Activated naive CD8-positive, alpha-beta T cell (primary cell): ENCODE measurements around the gene ANO4.
"Not testable (repeated sequence)": the region's sequence is repeated elsewhere in the genome, so short reads cannot be mapped to it uniquely, and the experiment has no call there.

Experiments
- H3K27ac Mint-ChIP-seq: one replicate; pipeline ENCODE4 v1.8.0; 2021; ENCODE audit warnings: mixed read lengths
- H3K27me3 Mint-ChIP-seq: one replicate; pipeline ENCODE4 v1.8.0; 2021; ENCODE audit warnings: mixed read lengths
- H3K36me3 Mint-ChIP-seq: one replicate; pipeline ENCODE4 v1.8.0; 2021; ENCODE audit warnings: mixed read lengths
- H3K4me1 Mint-ChIP-seq: one replicate; pipeline ENCODE4 v1.8.0; 2021; ENCODE audit warnings: low read depth, mixed read lengths
- H3K4me3 Mint-ChIP-seq: one replicate; pipeline ENCODE4 v1.8.0; 2021; ENCODE audit warnings: mild to moderate bottlenecking, mixed read lengths
- H3K9me3 Mint-ChIP-seq: one replicate; pipeline ENCODE4 v1.8.0; 2021; ENCODE audit warnings: low read depth, mixed read lengths

The ANO4 gene

GRCh38 chr12:101027816-101028215 is 233.2 kb downstream of the ANO4 start:
- Mint-ChIP-seq H3K4me1 (no peaks in the 10 kb centered on the region), H3K27me3 (no peaks in the 10 kb centered on the region), H3K9me3 (peaks cover 22% of the 10 kb centered on the region), H3K27ac (no peak overlapping the region), H3K36me3 (no peaks in the 10 kb centered on the region), H3K4me3 (no peak overlapping the region)

GRCh38 chr12:101038289-101038871 is 243.8 kb downstream of the ANO4 start:
- H3K4me1 Mint-ChIP-seq: no peaks in the 10 kb centered on the region
- H3K27me3 Mint-ChIP-seq: no peaks in the 10 kb centered on the region
- H3K4me3 Mint-ChIP-seq: no peak overlapping the region
- no peaks in the 10 kb centered on the region for H3K36me3 Mint-ChIP-seq
- H3K27ac Mint-ChIP-seq: no peak overlapping the region
- peaks cover 7% of the 10 kb centered on the region for H3K9me3 Mint-ChIP-seq

GRCh38 chr12:101039848-101040531 is 245.4 kb downstream of the ANO4 start:
- H3K27ac Mint-ChIP-seq: no peak overlapping the region
- no peaks in the 10 kb centered on the region for H3K9me3 Mint-ChIP-seq
- no peaks in the 10 kb centered on the region for H3K4me1 Mint-ChIP-seq
- H3K27me3 Mint-ChIP-seq: no peaks in the 10 kb centered on the region
- H3K4me3 Mint-ChIP-seq: no peak overlapping the region
- no peaks in the 10 kb centered on the region for H3K36me3 Mint-ChIP-seq

- H3K27me3 Mint-ChIP-seq: no peaks in the 10 kb centered on the region
- no peak overlapping the region for H3K4me3 Mint-ChIP-seq
- no peaks in the 10 kb centered on the region for H3K4me1 Mint-ChIP-seq
- no peaks in the 10 kb centered on the region for H3K9me3 Mint-ChIP-seq
- no peaks in the 10 kb centered on the region for H3K36me3 Mint-ChIP-seq
- H3K27ac Mint-ChIP-seq: no peak overlapping the region
These were observed 246.4 kb downstream of the ANO4 start for GRCh38 chr12:101040936-101041335.

GRCh38 chr12:101042211-101042610 is 247.6 kb downstream of the ANO4 start:
- H3K36me3 Mint-ChIP-seq: no peaks in the 10 kb centered on the region
- H3K27me3 Mint-ChIP-seq: no peaks in the 10 kb centered on the region
- no peaks in the 10 kb centered on the region for H3K4me1 Mint-ChIP-seq
- no peak overlapping the region for H3K4me3 Mint-ChIP-seq
- no peaks in the 10 kb centered on the region for H3K9me3 Mint-ChIP-seq
- H3K27ac Mint-ChIP-seq: no peak overlapping the region

GRCh38 chr12:101044512-101045059 is 250.0 kb downstream of the ANO4 start:
- Mint-ChIP-seq H3K27me3 (no peaks in the 10 kb centered on the region), H3K4me3 (no peak overlapping the region), H3K4me1 (no peaks in the 10 kb centered on the region), H3K27ac (no peak overlapping the region), H3K36me3 (no peaks in the 10 kb centered on the region), H3K9me3 (no peaks in the 10 kb centered on the region)

GRCh38 chr12:101045486-101046464 is 251.2 kb downstream of the ANO4 start:
- no peaks in the 10 kb centered on the region for H3K4me1 Mint-ChIP-seq
- no peaks in the 10 kb centered on the region for H3K27me3 Mint-ChIP-seq
- H3K36me3 Mint-ChIP-seq: no peaks in the 10 kb centered on the region
- H3K4me3 Mint-ChIP-seq: no peak overlapping the region
- H3K27ac Mint-ChIP-seq: no peak overlapping the region
- no peaks in the 10 kb centered on the region for H3K9me3 Mint-ChIP-seq

- no peaks in the 10 kb centered on the region for H3K4me1 Mint-ChIP-seq
These were observed 253.1 kb downstream of the ANO4 start for GRCh38 chr12:101047652-101048051.

GRCh38 chr12:101050631-101051030 is 256.1 kb downstream of the ANO4 start:
- H3K4me1 Mint-ChIP-seq: no peaks in the 10 kb centered on the region
- H3K27me3 Mint-ChIP-seq: no peaks in the 10 kb centered on the region
- H3K4me3 Mint-ChIP-seq: no peak overlapping the region
- no peaks in the 10 kb centered on the region for H3K9me3 Mint-ChIP-seq
- H3K36me3 Mint-ChIP-seq: no peaks in the 10 kb centered on the region
- no peak overlapping the region for H3K27ac Mint-ChIP-seq

More at GRCh38 chr12:101047652-101048051, 253.1 kb downstream of the ANO4 start:
- Mint-ChIP-seq H3K27ac (no peak overlapping the region), H3K4me3 (no peak overlapping the region), H3K36me3 (no peaks in the 10 kb centered on the region), H3K9me3 (no peaks in the 10 kb centered on the region), H3K27me3 (no peaks in the 10 kb centered on the region)

- no peaks in the 10 kb centered on the region for H3K9me3 Mint-ChIP-seq
- no peak overlapping the region for H3K27ac Mint-ChIP-seq
- no peaks in the 10 kb centered on the region for H3K27me3 Mint-ChIP-seq
- H3K36me3 Mint-ChIP-seq: no peaks in the 10 kb centered on the region
- no peak overlapping the region for H3K4me3 Mint-ChIP-seq
- H3K4me1 Mint-ChIP-seq: no peaks in the 10 kb centered on the region
These were observed 256.6 kb downstream of the ANO4 start for GRCh38 chr12:101051151-101051550.

GRCh38 chr12:101051901-101052550 is 257.4 kb downstream of the ANO4 start:
- no peaks in the 10 kb centered on the region for H3K4me1 Mint-ChIP-seq
- no peaks in the 10 kb centered on the region for H3K9me3 Mint-ChIP-seq
- no peak overlapping the region for H3K27ac Mint-ChIP-seq
- no peaks in the 10 kb centered on the region for H3K27me3 Mint-ChIP-seq
- no peaks in the 10 kb centered on the region for H3K36me3 Mint-ChIP-seq
- H3K4me3 Mint-ChIP-seq: no peak overlapping the region

- no peak overlapping the region for H3K4me3 Mint-ChIP-seq
- no peaks in the 10 kb centered on the region for H3K36me3 Mint-ChIP-seq
- H3K27me3 Mint-ChIP-seq: no peaks in the 10 kb centered on the region
- H3K9me3 Mint-ChIP-seq: no peaks in the 10 kb centered on the region
- H3K27ac Mint-ChIP-seq: no peak overlapping the region
- H3K4me1 Mint-ChIP-seq: no peaks in the 10 kb centered on the region
These were observed 258.6 kb downstream of the ANO4 start for GRCh38 chr12:101053203-101053602.

GRCh38 chr12:101055940-101056339 is 261.4 kb downstream of the ANO4 start:
- Mint-ChIP-seq H3K4me1 (no peaks in the 10 kb centered on the region), H3K27me3 (no peaks in the 10 kb centered on the region), H3K9me3 (peaks cover 8% of the 10 kb centered on the region), H3K4me3 (no peak overlapping the region), H3K36me3 (no peaks in the 10 kb centered on the region), H3K27ac (no peak overlapping the region)

- not testable (repeated sequence) for H3K9me3 Mint-ChIP-seq, H3K4me1 Mint-ChIP-seq, H3K36me3 Mint-ChIP-seq, H3K27me3 Mint-ChIP-seq, H3K4me3 Mint-ChIP-seq, H3K27ac Mint-ChIP-seq
These were observed 267.9 kb downstream of the ANO4 start for GRCh38 chr12:101062508-101062907.
